SU-DHL-6 (cell line): ENCODE measurements around the gene ATP2B1.

Experiments used
- H2AFZ ChIP-seq: fragments of 200-600 bp; sonication (generic); 2 replicates; pipeline ENCODE4 v1.6.1; 2014; ENCODE audit warnings: low read depth, mild to moderate bottlenecking, moderate library complexity, mixed read lengths, antibody characterized with exemption, low read length; ENCODE audit not compliant: severe bottlenecking
- H3F3A ChIP-seq: fragments of 200-600 bp; shearing (Covaris generic); 2 replicates; pipeline ENCODE4 v1.6.0; 2016; ENCODE audit warnings: antibody characterized with exemption, mild to moderate bottlenecking; ENCODE audit not compliant: insufficient read depth
- H3K27ac ChIP-seq: fragments of 200-600 bp; sonication (generic); 2 replicates; pipeline ENCODE4 v1.5.1; 2016; ENCODE audit warnings: low read depth, mild to moderate bottlenecking, low read length, moderate library complexity, mixed read lengths
- H3K27me3 ChIP-seq: fragments of 200-600 bp; sonication (generic), shearing (Covaris generic); 2 replicates; pipeline ENCODE4 v1.6.0; 2014; ENCODE audit warnings: mild to moderate bottlenecking, low read length
- H3K36me3 ChIP-seq: fragments of 200-600 bp; sonication (generic); 2 replicates; pipeline ENCODE4 v1.6.1; 2014; ENCODE audit warnings: mild to moderate bottlenecking, low read length, mixed read lengths
- H3K4me2 ChIP-seq: fragments of 300-600, 200-600 bp; shearing (Covaris generic), sonication (generic); 2 replicates; pipeline ENCODE4 v1.6.0; 2014; ENCODE audit warnings: low read length, low read depth, mild to moderate bottlenecking; ENCODE audit not compliant: poor library complexity, severe bottlenecking
- H3K4me3 ChIP-seq: fragments of 200-600 bp; sonication (generic); 2 replicates; pipeline ENCODE4 v1.5.1; 2014; ENCODE audit warnings: antibody characterized with exemption, low read length, mild to moderate bottlenecking, mixed read lengths; ENCODE audit not compliant: insufficient read depth, poor library complexity, severe bottlenecking
- H3K79me2 ChIP-seq: fragments of 200-600 bp; sonication (generic); 2 replicates; pipeline ENCODE4 v1.6.1; 2014; ENCODE audit warnings: mild to moderate bottlenecking, low read length, moderate library complexity; ENCODE audit not compliant: insufficient read depth
- H3K9ac ChIP-seq: fragments of 200-600 bp; sonication (generic); 2 replicates; pipeline ENCODE4 v1.7.0; 2014; ENCODE audit warnings: mild to moderate bottlenecking, low read length
- H3K9me2 ChIP-seq: fragments of 200-600 bp; sonication (generic); replicated peaks from 2 replicates; pipeline ENCODE4 v1.6.1; 2014; ENCODE audit warnings: low read length; ENCODE audit not compliant: insufficient read depth
- H3K9me3 ChIP-seq: fragments of 200-600 bp; sonication (generic); 2 replicates; pipeline ENCODE4 v1.6.1; 2014; ENCODE audit warnings: low read length, mixed read lengths; ENCODE audit not compliant: insufficient read depth
- H4K20me1 ChIP-seq: fragments of 200-600 bp; sonication (generic); 2 replicates; pipeline ENCODE4 v1.6.1; 2014; ENCODE audit warnings: low read depth, mild to moderate bottlenecking, antibody characterized with exemption, low read length, moderate library complexity, mixed read lengths
- CTCF ChIP-seq: fragments of 200-600 bp; sonication (generic); IDR thresholded peaks from one replicate; pipeline ENCODE4 v1.5.1; 2017; ENCODE audit warnings: antibody characterized with exemption, mild to moderate bottlenecking, low read length, moderate library complexity; ENCODE audit not compliant: insufficient read depth, poor library complexity, severe bottlenecking
- EZH2phosphoT487 ChIP-seq: fragments of 200-600 bp; sonication (generic), shearing (Covaris generic); conservative IDR thresholded peaks from 2 replicates; pipeline ENCODE4 v1.6.1; 2018; ENCODE audit warnings: mild to moderate bottlenecking, antibody characterized with exemption, low read length, moderate library complexity, mixed read lengths

The ATP2B1 gene

GRCh38 chr12:89697296-89697695 is 11.3 kb downstream of the ATP2B1 start:
- Histone ChIP-seq H3K27me3 (no peaks in the 10 kb centered on the region), H3K4me2 (peak overlapping the region; percentile 2), H3K9me3 (no peaks in the 10 kb centered on the region), H3K36me3 (no peaks in the 10 kb centered on the region), H3K4me3 (no peak overlapping the region), H2AFZ (no peak overlapping the region), H4K20me1 (peaks cover 72% of the 10 kb centered on the region), H3F3A (peaks cover 13% of the 10 kb centered on the region; the same call in 1 of the 2 replicates), H3K9ac (no peak overlapping the region), H3K27ac (no peak overlapping the region), H3K9me2 (no peaks in the 10 kb centered on the region), H3K79me2 (peaks cover 100% of the 10 kb centered on the region)
- no peak for TF ChIP-seq CTCF
- TF ChIP-seq EZH2phosphoT487 = no peak

GRCh38 chr12:89695830-89696229 is 12.8 kb downstream of the ATP2B1 start:
- no peaks in the 10 kb centered on the region for H3K9me2 ChIP-seq
- no peaks in the 10 kb centered on the region for H3K36me3 ChIP-seq

GRCh38 chr12:89695100-89695499 is 13.5 kb downstream of the ATP2B1 start:
- no peaks in the 10 kb centered on the region for H3K36me3 ChIP-seq
- peaks cover 11% of the 10 kb centered on the region; the same call in 1 of the 2 replicates for H3F3A ChIP-seq
- H3K4me2 ChIP-seq = no peak overlapping the region
- H3K27me3 ChIP-seq = no peaks in the 10 kb centered on the region
- peaks cover 100% of the 10 kb centered on the region for H3K79me2 ChIP-seq
- no peak overlapping the region for H2AFZ ChIP-seq
- H4K20me1 ChIP-seq = peaks cover 70% of the 10 kb centered on the region
- no peaks in the 10 kb centered on the region for H3K9me2 ChIP-seq
- H3K9ac ChIP-seq = no peak overlapping the region
- TF ChIP-seq EZH2phosphoT487 (no peak), CTCF (no peak)
- no peak overlapping the region for H3K27ac ChIP-seq
- H3K4me3 ChIP-seq = no peak overlapping the region
- no peaks in the 10 kb centered on the region for H3K9me3 ChIP-seq

More at GRCh38 chr12:89695830-89696229, 12.8 kb downstream of the ATP2B1 start:
- peaks cover 13% of the 10 kb centered on the region; the same call in 1 of the 2 replicates for H3F3A ChIP-seq
- TF ChIP-seq EZH2phosphoT487 = no peak
- TF ChIP-seq CTCF = no peak
- no peaks in the 10 kb centered on the region for H3K9me3 ChIP-seq
- peaks cover 100% of the 10 kb centered on the region for H3K79me2 ChIP-seq
- no peak overlapping the region for H3K9ac ChIP-seq
- peaks cover 74% of the 10 kb centered on the region for H4K20me1 ChIP-seq
- no peak overlapping the region for H3K4me2 ChIP-seq
- H3K27me3 ChIP-seq = no peaks in the 10 kb centered on the region
- H2AFZ ChIP-seq = no peak overlapping the region
- no peak overlapping the region for H3K4me3 ChIP-seq
- no peak overlapping the region for H3K27ac ChIP-seq
